Measurements from ENCODE around the gene KRTAP13-1.

GRCh38 chr21:30372139-30372770, 23.6 kb upstream of the KRTAP13-1 start, which contains the start of gene KRTAP13-2:
- TF ChIP-seq CTCF (IDR thresholded peaks at IDR 0.05; ENCODE audit: low read length) = no peak
- TF ChIP-seq EZH2 (IDR thresholded peaks at IDR 0.05; ENCODE audit: borderline replicate concordance, low read length) = no peak

Measured in OCI-LY1 (cell line).